Spleen (tissue), 7 donors: Measurements from ENCODE around the gene FEZ2.

ENCODE experiments used
- POLR2A ChIP-seq, 3 donors: fragments of 450-650 bp; IDR thresholded peaks; one replicate each; pipeline ENCODE4 v1.5.1; 2017; ENCODE audit warnings: antibody characterized with exemption in 3 of 3, mild to moderate bottlenecking in 1 of 3
- TF ChIP-seq, protein P1 (sequence below), 11 experiments: fragments of 200-600 bp in 7 of 11; fragments of 450-650 bp in 4 of 11; sonication (generic) in 4 of 11; IDR thresholded peaks in 8 of 11; conservative IDR thresholded peaks in 3 of 11; 1 replicate in 7 of 11; 2 replicates in 4 of 11; pipeline versions ENCODE4 v1.4.0 to v1.8.0; 2016 to 2021; ENCODE audit warnings: antibody characterized with exemption in 11 of 11, inconsistent platforms in 4 of 11, mild to moderate bottlenecking in 1 of 11
- donor health status: DM: no; HTN: no; CAD: no; lungs with moderate emphysema.
- donor health status: DM: no; HTN: no; CAD: no.
- donor health status: DM: no; HTN: no; CAD: no.

DNA sequence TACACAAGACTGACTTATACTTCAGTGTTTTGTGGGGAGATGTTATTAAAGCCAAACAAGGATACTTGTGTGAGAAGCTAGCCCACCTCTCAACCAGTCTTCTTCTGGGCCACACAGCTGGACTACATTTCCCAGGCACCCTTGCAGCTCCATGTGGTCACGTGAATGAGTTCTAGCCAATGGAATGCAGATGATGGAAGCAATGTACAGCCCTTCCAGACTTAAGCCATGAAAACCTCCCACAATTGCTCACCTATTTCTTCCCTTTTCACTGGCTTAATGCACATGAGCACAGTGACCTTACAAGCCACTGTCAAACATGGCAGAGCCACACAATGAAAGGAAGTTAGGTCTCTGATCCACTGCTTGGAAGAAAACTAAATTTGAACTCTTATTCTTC lies 20.4 kb upstream of the FEZ2 start:
- no peak for TF ChIP-seq POLR2A (IDR thresholded peaks at IDR 0.05)
- TF ChIP-seq, protein P1, sequence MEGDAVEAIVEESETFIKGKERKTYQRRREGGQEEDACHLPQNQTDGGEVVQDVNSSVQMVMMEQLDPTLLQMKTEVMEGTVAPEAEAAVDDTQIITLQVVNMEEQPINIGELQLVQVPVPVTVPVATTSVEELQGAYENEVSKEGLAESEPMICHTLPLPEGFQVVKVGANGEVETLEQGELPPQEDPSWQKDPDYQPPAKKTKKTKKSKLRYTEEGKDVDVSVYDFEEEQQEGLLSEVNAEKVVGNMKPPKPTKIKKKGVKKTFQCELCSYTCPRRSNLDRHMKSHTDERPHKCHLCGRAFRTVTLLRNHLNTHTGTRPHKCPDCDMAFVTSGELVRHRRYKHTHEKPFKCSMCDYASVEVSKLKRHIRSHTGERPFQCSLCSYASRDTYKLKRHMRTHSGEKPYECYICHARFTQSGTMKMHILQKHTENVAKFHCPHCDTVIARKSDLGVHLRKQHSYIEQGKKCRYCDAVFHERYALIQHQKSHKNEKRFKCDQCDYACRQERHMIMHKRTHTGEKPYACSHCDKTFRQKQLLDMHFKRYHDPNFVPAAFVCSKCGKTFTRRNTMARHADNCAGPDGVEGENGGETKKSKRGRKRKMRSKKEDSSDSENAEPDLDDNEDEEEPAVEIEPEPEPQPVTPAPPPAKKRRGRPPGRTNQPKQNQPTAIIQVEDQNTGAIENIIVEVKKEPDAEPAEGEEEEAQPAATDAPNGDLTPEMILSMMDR (IDR thresholded peaks at IDR 0.05 in 8 of 11, conservative IDR thresholded peaks at IDR 0.05 in 3 of 11) = no peak
